Stimulated activated CD8-positive, alpha-beta memory T cell treated with anti-CD3 and anti-CD28 coated beads, Interleukin-4, amount 100 ng/mL, for 1 hour (primary cell): ENCODE data around the gene MC5R.
"Not testable (repeated sequence)": the region's sequence is repeated elsewhere in the genome, so short reads cannot be mapped to it uniquely, and the experiment has no call there.

Source experiments
- DNase-seq, 2 donors: peaks; one replicate each; pipeline ENCODE4 v3.0.0-alpha.2; 2020; ENCODE audit warnings: low read depth in 2 of 2, low spot score in 1 of 2

The MC5R gene

DNA sequence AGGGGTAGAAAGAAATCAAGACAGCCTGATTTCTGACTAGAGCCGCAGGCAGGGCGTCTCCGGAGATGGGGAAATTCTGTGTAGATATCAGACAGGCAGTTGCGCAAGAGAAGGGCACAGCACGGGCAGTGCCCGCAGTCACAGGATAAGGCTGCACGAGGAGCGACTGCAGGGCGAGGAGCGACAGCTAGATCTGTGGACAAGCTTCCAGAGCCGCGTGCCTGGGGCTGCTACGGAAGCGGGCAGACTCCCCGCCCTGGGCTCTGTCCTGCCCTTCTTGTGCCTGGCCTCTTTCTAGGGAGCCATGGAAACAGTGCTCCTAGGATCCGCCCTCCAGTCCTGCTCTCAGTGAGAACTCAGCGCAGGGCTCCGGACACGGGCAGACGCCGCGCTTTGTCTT lies 12.6 kb downstream of the MC5R start:
- no peak for DNase-seq

- no peak for DNase-seq
Observed at GRCh38 chr18:13849791-13850190, 25.8 kb downstream of the MC5R start.

DNA sequence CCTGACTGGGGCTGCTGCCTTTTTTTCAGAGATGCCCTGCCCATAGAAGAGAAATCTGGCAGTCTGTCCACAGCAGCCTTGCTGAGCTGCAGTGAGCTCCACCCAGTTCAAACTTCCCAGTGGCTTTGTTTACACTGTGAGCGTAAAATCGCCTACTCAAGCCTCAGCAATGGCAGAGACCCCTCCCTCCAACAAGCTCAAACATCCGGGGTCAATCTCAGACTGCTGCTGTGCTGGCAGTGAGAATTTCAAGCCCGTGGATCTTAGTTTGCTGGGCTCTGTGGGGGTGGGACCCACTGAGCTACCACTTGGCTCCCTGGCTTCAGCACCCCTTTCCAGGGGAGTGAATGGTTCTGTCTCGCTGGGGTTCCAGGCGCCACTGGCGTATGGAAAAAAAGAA lies 38.9 kb downstream of the MC5R start:
- not testable (repeated sequence) for DNase-seq

GRCh38 chr18:13868501-13869271 lies 44.7 kb downstream of the MC5R start:
- no peak for DNase-seq

DNA sequence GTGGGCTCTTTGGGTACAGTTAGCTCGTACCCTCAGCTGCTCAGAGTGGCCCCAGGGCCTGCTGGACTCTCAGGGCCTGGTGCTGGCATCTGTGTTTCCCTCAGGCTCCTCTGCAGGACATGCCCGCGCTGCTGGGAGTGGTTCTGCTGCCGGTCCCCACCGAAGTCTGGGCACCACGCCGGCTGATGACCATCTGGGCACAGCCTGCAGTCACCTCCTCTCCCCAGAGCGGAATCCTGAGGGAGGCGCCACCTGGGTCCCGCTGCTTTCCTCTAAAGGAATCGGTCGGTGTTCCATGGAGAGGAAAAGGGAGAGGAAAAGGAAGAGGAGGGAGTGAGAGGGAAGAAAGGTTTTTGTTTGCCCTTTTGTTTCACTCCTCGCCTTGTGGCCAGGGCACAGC lies 47.8 kb downstream of the MC5R start:
- DNase-seq = no peak

DNA sequence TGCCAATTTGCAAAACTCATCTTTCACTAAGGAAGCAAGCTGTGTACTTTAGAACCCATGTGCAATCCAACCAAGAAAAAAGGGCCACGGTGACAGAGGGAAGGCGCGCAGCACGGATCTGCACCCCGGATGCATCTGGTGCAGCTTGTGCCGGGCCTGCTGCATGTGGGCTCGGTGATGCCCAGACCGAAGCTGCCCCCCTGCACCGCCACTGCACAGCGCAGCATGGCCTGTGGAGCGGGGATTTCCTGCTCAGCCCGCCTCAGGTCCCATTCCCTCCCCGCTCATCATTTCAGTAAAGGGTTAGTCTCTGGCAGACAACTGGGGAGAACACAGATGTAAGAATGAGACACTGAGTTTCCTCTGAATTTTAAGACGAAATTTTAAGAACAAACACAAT lies 48.4 kb downstream of the MC5R start:
- no peak for DNase-seq

GRCh38 chr18:13872932-13873331 lies 49.0 kb downstream of the MC5R start:
- no peak for DNase-seq

- no peak for DNase-seq
Observed at GRCh38 chr18:13874558-13874957, 50.6 kb downstream of the MC5R start.
